Stimulated activated CD8-positive, alpha-beta memory T cell treated with anti-CD3 and anti-CD28 coated beads, Interleukin-4, amount 100 ng/mL, for 24 hours (primary cell): ENCODE data around the gene TMC3.
"Not testable (repeated sequence)": the region's sequence is repeated elsewhere in the genome, so short reads cannot be mapped to it uniquely, and the experiment has no call there.

Source experiments
- DNase-seq: peaks from one replicate; pipeline ENCODE4 v3.0.0-alpha.2; 2020; ENCODE audit warnings: low read depth

The TMC3 gene

GRCh38 chr15:81373775-81374395 is at the start of gene TMC3:
Gene TMC3 (minus strand): TSS chr15:81374213. CDS start chr15:81374077, 136 bp downstream.
- no peak for DNase-seq

- no peak for DNase-seq
Observed at GRCh38 chr15:81421461-81421860, 47.4 kb upstream of the TMC3 start.

GRCh38 chr15:81419332-81419943 is 45.4 kb upstream of the TMC3 start:
- no peak for DNase-seq

GRCh38 chr15:81418891-81419290 is 44.9 kb upstream of the TMC3 start:
- DNase-seq: no peak

- no peak for DNase-seq
Observed at GRCh38 chr15:81418444-81418843, 44.4 kb upstream of the TMC3 start.

- DNase-seq: not testable (repeated sequence)
Observed at GRCh38 chr15:81414274-81414968, 40.4 kb upstream of the TMC3 start.

GRCh38 chr15:81413851-81414250 is 39.8 kb upstream of the TMC3 start:
- DNase-seq: no peak

GRCh38 chr15:81411969-81412633 is 38.1 kb upstream of the TMC3 start:
- DNase-seq: no peak

- no peak for DNase-seq
Observed at GRCh38 chr15:81411051-81411450, 37.0 kb upstream of the TMC3 start.

- DNase-seq: no peak
Observed at GRCh38 chr15:81410318-81410753, 36.3 kb upstream of the TMC3 start.

GRCh38 chr15:81407718-81408117 is 33.7 kb upstream of the TMC3 start:
- DNase-seq: no peak

GRCh38 chr15:81407176-81407575 is 33.2 kb upstream of the TMC3 start:
- no peak for DNase-seq

- no peak for DNase-seq
Observed at GRCh38 chr15:81400640-81401236, 26.7 kb upstream of the TMC3 start.

- no peak for DNase-seq
Observed at GRCh38 chr15:81398910-81399551, 25.0 kb upstream of the TMC3 start.

GRCh38 chr15:81398456-81398855 is 24.4 kb upstream of the TMC3 start:
- DNase-seq: no peak

GRCh38 chr15:81394603-81395002 is 20.6 kb upstream of the TMC3 start:
- no peak for DNase-seq

- DNase-seq: no peak
Observed at GRCh38 chr15:81391657-81392056, 17.6 kb upstream of the TMC3 start.

GRCh38 chr15:81388436-81388770 is 14.4 kb upstream of the TMC3 start:
- DNase-seq: no peak

GRCh38 chr15:81387621-81388435 is 13.8 kb upstream of the TMC3 start:
- DNase-seq: no peak

GRCh38 chr15:81386947-81387346 is 12.9 kb upstream of the TMC3 start:
- DNase-seq: no peak

- DNase-seq: no peak
Observed at GRCh38 chr15:81385721-81386076, 11.7 kb upstream of the TMC3 start.
